ENCODE measurements around the gene SCMH1. TPM values are rescaled to one million over a fixed set of nuclear protein-coding genes. Genes with fewer than 3 reads are reported as not detected.

SCMH1 gene
- total RNA-seq, 1 experiment from 2014 or later = 16.5 TPM

DNA sequence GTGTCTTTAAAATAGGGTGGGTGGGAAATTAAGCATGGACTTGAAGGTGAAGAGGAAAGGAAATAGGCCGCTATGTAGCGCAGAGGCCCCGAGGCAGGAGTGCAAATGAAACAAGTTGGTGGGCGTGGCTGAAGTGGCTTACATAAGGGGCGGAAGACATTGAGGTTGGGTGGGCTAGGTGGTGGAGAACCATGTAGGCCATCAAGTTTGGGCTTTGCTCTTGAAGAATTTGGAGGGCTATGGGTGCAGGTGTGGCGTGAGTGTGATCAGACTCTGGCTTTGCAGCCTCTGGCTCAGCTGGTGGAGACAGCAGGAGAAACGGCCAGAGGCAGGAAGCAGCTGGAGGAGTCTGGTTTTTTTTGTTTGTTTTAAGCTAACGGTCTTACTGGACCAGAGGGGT, 227.2 kb downstream of the SCMH1 start:
- TF ChIP-seq CTCF (conservative IDR thresholded peaks at IDR 0.05) = no peak
- H3K36me3 Mint-ChIP-seq (ENCODE audit: insufficient read depth in 1 of 3, low read depth in 3 of 3) = peaks cover 34 to 84% (median 79%) of the 10 kb centered on the region in 3 experiments; a peak in 6 of 7 replicates
- no peak overlapping the region for H3K56ac ChIP-seq (ENCODE audit: insufficient read length, low read depth, low read length)
- no peak overlapping the region for H2AK5ac ChIP-seq (ENCODE audit: insufficient read length, low read length)
- H3K27ac Mint-ChIP-seq = peak overlapping the region in 1 of 3 experiments; percentile 53; a peak in 2 of 7 replicates
- H4K20me1 ChIP-seq (ENCODE audit: control insufficient read depth, insufficient read depth, insufficient read length) = no peaks in the 10 kb centered on the region
- no peak overlapping the region for H2BK120ac ChIP-seq (ENCODE audit: low read depth, low read length, poor library complexity, severe bottlenecking)
- no peak overlapping the region for H3K18ac ChIP-seq (ENCODE audit: insufficient read length, low read depth, low read length)
- H2BK15ac ChIP-seq (ENCODE audit: low read depth, low read length) = no peak overlapping the region
- H3K27me3 Mint-ChIP-seq (ENCODE audit: low read depth) = no peaks in the 10 kb centered on the region
- H2BK12ac ChIP-seq (ENCODE audit: insufficient read length, low read depth, low read length) = no peak overlapping the region
- no peak for DNase-seq
- no peak overlapping the region; the same call in 1 of the 2 replicates for H3K14ac ChIP-seq (ENCODE audit: insufficient read depth, low read length)
- H3K27me3 ChIP-seq (ENCODE audit: insufficient read depth, low read length) = no peaks in the 10 kb centered on the region
- H3K79me2 ChIP-seq (ENCODE audit: insufficient read depth, low read length) = no peaks in the 10 kb centered on the region
- H4K91ac ChIP-seq (ENCODE audit: insufficient read length, low read depth, low read length) = no peak overlapping the region
- H3K79me1 ChIP-seq (ENCODE audit: insufficient read depth, low read depth, low read length, poor library complexity, severe bottlenecking) = no peaks in the 10 kb centered on the region
- no peak overlapping the region for H3K23ac ChIP-seq (ENCODE audit: insufficient read length, low read depth, low read length)
- H2BK5ac ChIP-seq (ENCODE audit: insufficient read length, low read length) = no peak overlapping the region
- H2BK20ac ChIP-seq (ENCODE audit: low read depth, low read length, poor library complexity, severe bottlenecking) = no peak overlapping the region
- no peak overlapping the region for H2AFZ ChIP-seq (ENCODE audit: low read length)
- H3K9ac ChIP-seq (ENCODE audit: extremely low read depth, insufficient read length, low read length) = no peak overlapping the region
- WGBS (ENCODE audit: extremely low coverage, insufficient read length, low lambda C conversion rate) = no CpG with 5 or more reads among the region's 8 CpGs
- no peaks in the 10 kb centered on the region for H3K9me3 Mint-ChIP-seq
- H3K4ac ChIP-seq (ENCODE audit: low read depth, low read length) = no peak overlapping the region
- H3K4me3 Mint-ChIP-seq = no peak overlapping the region; a peak in 1 of 5 replicates
- H3K4me2 ChIP-seq (ENCODE audit: insufficient read depth, insufficient read length, low read length) = no peak overlapping the region
- no peak overlapping the region for H3T11ph ChIP-seq (ENCODE audit: low read length)
- 0 out of 4 replicates have a peak, but pooled peaks cover 0 to 4% of the 10 kb centered on the region in 2 experiments for H3K4me1 Mint-ChIP-seq
- H3K9me3 ChIP-seq (ENCODE audit: control insufficient read depth, low read depth, low read length) = no peaks in the 10 kb centered on the region
- H4K8ac ChIP-seq (replicated peaks; ENCODE audit: insufficient read length, low read depth, low read length) = no peak overlapping the region
- no peaks in the 10 kb centered on the region for H3K4me1 ChIP-seq (ENCODE audit: insufficient read depth, low read length)
- no peak overlapping the region for H3K27ac ChIP-seq (ENCODE audit: insufficient read length, low read depth, low read length)
- H3K23me2 ChIP-seq (ENCODE audit: insufficient read length, low read depth, low read length, poor library complexity, severe bottlenecking) = no peaks in the 10 kb centered on the region
- H4K5ac ChIP-seq (ENCODE audit: insufficient read length, low read depth, low read length) = no peak overlapping the region

All from H9 (cell line).